ENCODE results near the gene FAIM2. TPM values are rescaled to one million over a fixed set of nuclear protein-coding genes. Genes with fewer than 3 reads are reported as not detected.

FAIM2 gene
- total RNA-seq, 1 experiment from 2014 or later: 0.09 TPM

DNA sequence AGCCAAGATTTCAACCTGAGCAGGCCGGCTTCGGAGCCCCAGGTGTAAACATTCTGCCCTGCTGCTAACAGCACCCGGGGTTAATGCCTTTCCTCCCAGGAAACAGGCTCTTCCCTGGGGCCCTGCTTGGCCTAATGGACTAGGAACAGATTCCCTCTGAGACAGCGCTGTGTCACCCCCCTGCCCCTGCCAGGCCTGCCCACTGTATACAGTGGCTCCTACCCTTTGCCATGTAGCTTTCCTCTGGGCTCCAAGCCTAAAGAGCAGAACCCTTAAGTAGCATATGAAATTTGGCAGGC lies 32.5 kb downstream of the FAIM2 start:
- Mint-ChIP-seq H3K36me3 (ENCODE audit: insufficient read depth, unreplicated experiment) (peaks cover 6% of the 10 kb centered on the region), H3K9me3 (ENCODE audit: unreplicated experiment) (no peaks in the 10 kb centered on the region), H3K27ac (ENCODE audit: unreplicated experiment) (peak overlapping the region; percentile 26), H3K4me1 (ENCODE audit: low read depth, unreplicated experiment) (peaks cover 32% of the 10 kb centered on the region), H3K27me3 (ENCODE audit: insufficient read depth, unreplicated experiment) (no peaks in the 10 kb centered on the region), H3K4me3 (ENCODE audit: unreplicated experiment) (no peak overlapping the region)
- CTCF ChIA-PET: interaction anchor here (0.7 kb wide), 1 partner anchor 188 kb away, joined by 4 read pairs; no protein-coding TSS in a partner anchor
- Histone ChIP-seq H3K4me3 (ENCODE audit: low read depth, low read length) (no peak overlapping the region), H3K4me1 (peaks cover 44% of the 10 kb centered on the region), H3K36me3 (ENCODE audit: control insufficient read depth, insufficient read depth, low read length) (no peaks in the 10 kb centered on the region), H3K9me3 (no peaks in the 10 kb centered on the region), H3K27me3 (replicated peaks; ENCODE audit: control insufficient read depth, insufficient read depth, low read length) (no peaks in the 10 kb centered on the region)
- BruUV-seq (replicated peaks): no TSS peak
- intact Hi-C loops (cut with micrococcal nuclease; ENCODE audit: unreplicated experiment): no loop called here
- POLR2A ChIA-PET: no interaction called here
- DNase-seq: no peak
- TF ChIP-seq, protein P1, sequence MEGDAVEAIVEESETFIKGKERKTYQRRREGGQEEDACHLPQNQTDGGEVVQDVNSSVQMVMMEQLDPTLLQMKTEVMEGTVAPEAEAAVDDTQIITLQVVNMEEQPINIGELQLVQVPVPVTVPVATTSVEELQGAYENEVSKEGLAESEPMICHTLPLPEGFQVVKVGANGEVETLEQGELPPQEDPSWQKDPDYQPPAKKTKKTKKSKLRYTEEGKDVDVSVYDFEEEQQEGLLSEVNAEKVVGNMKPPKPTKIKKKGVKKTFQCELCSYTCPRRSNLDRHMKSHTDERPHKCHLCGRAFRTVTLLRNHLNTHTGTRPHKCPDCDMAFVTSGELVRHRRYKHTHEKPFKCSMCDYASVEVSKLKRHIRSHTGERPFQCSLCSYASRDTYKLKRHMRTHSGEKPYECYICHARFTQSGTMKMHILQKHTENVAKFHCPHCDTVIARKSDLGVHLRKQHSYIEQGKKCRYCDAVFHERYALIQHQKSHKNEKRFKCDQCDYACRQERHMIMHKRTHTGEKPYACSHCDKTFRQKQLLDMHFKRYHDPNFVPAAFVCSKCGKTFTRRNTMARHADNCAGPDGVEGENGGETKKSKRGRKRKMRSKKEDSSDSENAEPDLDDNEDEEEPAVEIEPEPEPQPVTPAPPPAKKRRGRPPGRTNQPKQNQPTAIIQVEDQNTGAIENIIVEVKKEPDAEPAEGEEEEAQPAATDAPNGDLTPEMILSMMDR (IDR thresholded peaks at IDR 0.05; ENCODE audit: insufficient read depth in 1 of 2, low read depth in 1 of 2, low read length in 1 of 2, severe bottlenecking in 1 of 2, unreplicated experiment in 1 of 2): no peak

DNA sequence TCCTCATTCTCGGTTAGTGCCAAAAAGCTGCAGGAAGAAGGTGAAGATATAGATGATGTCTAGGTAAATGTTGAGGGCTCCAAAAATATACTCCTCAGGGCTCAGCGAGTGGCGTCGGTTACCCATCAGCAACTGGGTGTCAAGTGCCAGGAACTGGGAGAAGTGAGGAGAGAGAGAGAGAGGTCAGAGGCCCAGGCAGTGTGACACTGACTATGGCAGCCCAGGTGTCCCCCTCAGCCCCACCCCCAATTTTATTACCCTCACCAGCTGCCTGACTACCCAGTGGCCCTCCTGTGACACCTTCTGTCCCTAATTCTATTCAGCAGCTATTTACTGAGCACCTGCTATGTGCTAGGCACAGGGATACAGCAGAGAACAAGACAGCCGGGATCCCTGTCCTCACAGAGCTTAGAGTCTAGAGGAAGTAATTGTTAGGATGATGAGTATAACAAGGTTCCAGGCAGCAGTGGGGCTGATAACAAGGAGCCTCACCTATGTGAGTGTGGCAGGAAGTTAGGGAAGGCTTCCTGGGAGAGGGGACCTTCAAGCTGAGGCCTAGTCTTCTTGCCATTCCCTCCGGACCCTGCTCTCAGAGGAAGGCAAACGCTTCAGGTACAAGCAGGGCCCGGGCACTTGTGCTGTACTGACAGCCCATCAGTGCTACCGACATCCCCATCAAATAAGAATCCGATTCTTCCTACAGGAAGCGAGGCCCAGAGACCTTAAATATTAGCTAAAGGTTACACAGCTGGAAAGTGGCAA lies 33.0 kb downstream of the FAIM2 start:
- intact Hi-C loops (cut with micrococcal nuclease; ENCODE audit: unreplicated experiment): no loop called here
- TF ChIP-seq, protein P1 (IDR thresholded peaks at IDR 0.05; ENCODE audit: insufficient read depth in 1 of 2, low read depth in 1 of 2, low read length in 1 of 2, severe bottlenecking in 1 of 2, unreplicated experiment in 1 of 2): no peak
- no TSS peak for BruUV-seq (replicated peaks)
- Histone ChIP-seq H3K36me3 (ENCODE audit: control insufficient read depth, insufficient read depth, low read length) (no peaks in the 10 kb centered on the region), H3K4me3 (ENCODE audit: low read depth, low read length) (no peak overlapping the region), H3K27me3 (replicated peaks; ENCODE audit: control insufficient read depth, insufficient read depth, low read length) (no peaks in the 10 kb centered on the region), H3K9me3 (no peaks in the 10 kb centered on the region), H3K4me1 (peaks cover 44% of the 10 kb centered on the region)
- Mint-ChIP-seq H3K36me3 (ENCODE audit: insufficient read depth, unreplicated experiment) (peaks cover 6% of the 10 kb centered on the region), H3K4me1 (ENCODE audit: low read depth, unreplicated experiment) (peaks cover 37% of the 10 kb centered on the region), H3K27ac (ENCODE audit: unreplicated experiment) (peak overlapping the region; percentile 90), H3K9me3 (ENCODE audit: unreplicated experiment) (no peaks in the 10 kb centered on the region), H3K4me3 (ENCODE audit: unreplicated experiment) (no peak overlapping the region), H3K27me3 (ENCODE audit: insufficient read depth, unreplicated experiment) (no peaks in the 10 kb centered on the region)
- ChIA-PET CTCF (interaction anchor here (0.7 kb wide), 1 partner anchor 188 kb away, joined by 4 read pairs; no protein-coding TSS in a partner anchor), POLR2A (no interaction called here)
- DNase-seq: no peak

DNA sequence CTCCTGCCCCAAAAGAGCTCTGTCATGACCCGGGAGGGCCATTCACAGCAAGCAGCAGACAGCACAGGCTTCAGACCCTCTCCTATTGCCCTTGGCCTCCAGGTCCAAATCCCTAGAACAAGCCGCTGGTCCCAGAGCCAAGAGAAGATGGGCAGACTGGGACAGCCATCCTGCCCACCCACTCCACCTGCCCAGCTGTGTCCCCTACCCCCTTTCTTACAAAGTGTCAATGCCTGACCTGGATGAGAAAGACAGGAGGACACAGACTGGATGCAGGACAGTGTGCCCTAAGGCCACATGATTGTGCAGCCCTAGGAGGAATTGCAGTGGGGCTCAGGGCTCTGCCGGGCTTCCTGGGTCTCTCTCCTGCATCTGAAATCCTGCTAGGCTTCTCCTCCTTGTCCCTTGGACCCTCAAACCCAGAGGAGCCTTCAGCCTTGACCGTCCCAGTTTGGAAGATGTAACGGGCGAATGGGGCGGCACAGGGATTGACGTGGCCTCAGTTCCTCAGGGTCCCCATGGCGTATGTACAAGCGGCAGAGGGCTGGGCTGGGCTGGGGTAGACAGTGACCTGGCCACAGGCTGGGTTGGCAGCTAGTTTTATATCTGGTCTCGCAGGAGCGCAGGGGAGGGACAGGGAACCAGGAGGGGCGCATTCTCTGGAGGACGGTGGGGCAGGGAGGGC lies 33.7 kb downstream of the FAIM2 start:
- ChIA-PET CTCF (interaction anchor here (0.5 to 3.5 kb wide), 4 partner anchors 97 to 913 kb away, joined by 3 to 46 read pairs (median 3); partner anchors contain the start of genes ARF3 and TMBIM6), POLR2A (no interaction called here)
- H3K4me3 Mint-ChIP-seq (ENCODE audit: unreplicated experiment): no peak overlapping the region
- peak overlapping the region; percentile 90 for H3K27ac Mint-ChIP-seq (ENCODE audit: unreplicated experiment)
- H3K4me1 Mint-ChIP-seq (ENCODE audit: low read depth, unreplicated experiment): peaks cover 39% of the 10 kb centered on the region
- Histone ChIP-seq H3K4me1 (peaks cover 44% of the 10 kb centered on the region), H3K4me3 (ENCODE audit: low read depth, low read length) (no peak overlapping the region), H3K36me3 (ENCODE audit: control insufficient read depth, insufficient read depth, low read length) (no peaks in the 10 kb centered on the region), H3K9me3 (no peaks in the 10 kb centered on the region), H3K27me3 (replicated peaks; ENCODE audit: control insufficient read depth, insufficient read depth, low read length) (no peaks in the 10 kb centered on the region)
- no TSS peak for BruUV-seq (replicated peaks)
- TF ChIP-seq, protein P1 (IDR thresholded peaks at IDR 0.05; ENCODE audit: insufficient read depth in 1 of 2, low read depth in 1 of 2, low read length in 1 of 2, severe bottlenecking in 1 of 2, unreplicated experiment in 1 of 2): no peak
- no peaks in the 10 kb centered on the region for H3K9me3 Mint-ChIP-seq (ENCODE audit: unreplicated experiment)
- H3K27me3 Mint-ChIP-seq (ENCODE audit: insufficient read depth, unreplicated experiment): no peaks in the 10 kb centered on the region
- intact Hi-C loops (cut with micrococcal nuclease; ENCODE audit: unreplicated experiment): loop anchor here (5.0 kb wide), 2 partner anchors 32 to 82 kb away; partner anchors contain the start of genes AQP2 and FAIM2
- no peak for DNase-seq
- peaks cover 6% of the 10 kb centered on the region for H3K36me3 Mint-ChIP-seq (ENCODE audit: insufficient read depth, unreplicated experiment)

All from Caco-2 (cell line).